Vein endothelial cell (primary cell): ENCODE results near the gene MAL. TPM values are rescaled to one million over a fixed set of nuclear protein-coding genes. Genes with fewer than 3 reads are reported as not detected.

Experiments
- small RNA-seq: library from RNA; depleted of rRNA; stranded (forward); fragments of <200 nt; gene quantifications from one replicate; pipeline ENCODE3, GENCODE V24; 2012
- total RNA-seq: library from RNA; depleted of rRNA; stranded (reverse); fragments of >200 nt; gene quantifications from 2 replicates; pipeline ENCODE4 v1.2.3, GENCODE V29; 2012

The MAL gene
- total RNA-seq, result not detected in 2 replicates

GRCh38 chr2:95025406-95026319 is at the start of gene MAL:
TSS of gene MAL (plus strand) at chr2:95025708. CDS start at chr2:95025793, 85 bp downstream.

Small RNAs within 50 kb of the gene (small RNA-seq; reads per million reads assigned to genes)
- gene RN7SL575P, result not detected

Other genes with a start within 250 kb of the MAL start
- not detected in 2 replicates for gene TEKT4, start 154.3 kb upstream of the MAL start, total RNA-seq
- gene MRPS5, start 96.1 kb downstream of the MAL start, total RNA-seq, result 34.3 and 34.5 TPM in 2 replicates
- 8.8 and 9.8 TPM in 2 replicates for gene ZNF514, start 134.1 kb downstream of the MAL start, total RNA-seq
- gene ZNF2, start 140.1 kb downstream of the MAL start, total RNA-seq, result 5.9 and 6.1 TPM in 2 replicates
- 6.5 and 8.4 TPM in 2 replicates for gene ZNF892, start 181.8 kb downstream of the MAL start, total RNA-seq
- gene PROM2, start 248.7 kb downstream of the MAL start, total RNA-seq, result 0.57 TPM in 1 of 2 replicates, not detected in the other